ENCODE data around the gene GULP1. TPM values are rescaled to one million over a fixed set of nuclear protein-coding genes. Genes with fewer than 3 reads are reported as not detected.
"Not testable (repeated sequence)": the region's sequence is repeated elsewhere in the genome, so short reads cannot be mapped to it uniquely, and the experiment has no call there.

GULP1 gene
- total RNA-seq, 1 donor, result 21.7 TPM

DNA sequence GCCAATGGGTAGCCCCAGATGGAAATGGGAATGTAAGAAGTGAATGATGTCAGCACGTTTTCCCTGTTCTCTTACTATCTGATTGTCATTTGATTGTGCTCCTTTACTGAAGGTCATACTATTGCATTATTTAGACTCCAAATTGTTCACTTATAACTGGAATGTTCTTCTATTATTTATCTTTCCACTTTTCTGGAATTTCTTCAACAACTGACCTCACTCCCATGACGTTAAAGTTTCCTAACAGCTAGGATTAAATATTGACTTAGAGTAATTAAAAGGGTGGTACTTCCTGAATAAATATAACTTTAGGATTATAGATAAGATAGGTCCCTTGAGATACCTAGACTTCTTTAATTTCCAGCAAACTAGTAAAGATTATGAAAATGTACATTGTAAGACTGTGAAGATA, 10.9 kb upstream of the GULP1 start:
- no peak overlapping the region for H3K27ac ChIP-seq (ENCODE audit: low read depth, low read length)

DNA sequence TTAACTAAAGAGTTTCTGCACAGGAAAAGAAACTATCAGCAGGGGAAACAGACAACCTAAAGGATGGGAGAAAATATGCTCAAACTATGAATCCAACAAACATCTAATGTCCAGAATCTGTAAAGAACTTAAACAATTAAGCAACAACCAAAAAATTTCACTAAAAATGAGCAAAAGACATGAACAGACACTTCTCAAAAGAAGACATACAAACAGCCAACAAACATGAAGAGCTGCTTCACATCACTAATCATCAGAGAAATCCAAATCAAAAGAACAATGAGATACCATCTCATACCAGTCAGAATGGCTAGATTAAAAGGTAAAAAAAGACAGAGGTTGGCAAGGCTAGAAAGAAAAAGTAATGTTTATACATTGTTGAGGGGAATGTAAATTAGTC, 8.8 kb upstream of the GULP1 start:
- no peaks in the 10 kb centered on the region for H3K36me3 ChIP-seq (ENCODE audit: insufficient read depth, low read length)
- no peak for DNase-seq (ENCODE audit: insufficient read length, low spot score, missing footprints)

More for the DNA sequence above, 10.9 kb upstream of the GULP1 start:
- TF ChIP-seq, protein P1, sequence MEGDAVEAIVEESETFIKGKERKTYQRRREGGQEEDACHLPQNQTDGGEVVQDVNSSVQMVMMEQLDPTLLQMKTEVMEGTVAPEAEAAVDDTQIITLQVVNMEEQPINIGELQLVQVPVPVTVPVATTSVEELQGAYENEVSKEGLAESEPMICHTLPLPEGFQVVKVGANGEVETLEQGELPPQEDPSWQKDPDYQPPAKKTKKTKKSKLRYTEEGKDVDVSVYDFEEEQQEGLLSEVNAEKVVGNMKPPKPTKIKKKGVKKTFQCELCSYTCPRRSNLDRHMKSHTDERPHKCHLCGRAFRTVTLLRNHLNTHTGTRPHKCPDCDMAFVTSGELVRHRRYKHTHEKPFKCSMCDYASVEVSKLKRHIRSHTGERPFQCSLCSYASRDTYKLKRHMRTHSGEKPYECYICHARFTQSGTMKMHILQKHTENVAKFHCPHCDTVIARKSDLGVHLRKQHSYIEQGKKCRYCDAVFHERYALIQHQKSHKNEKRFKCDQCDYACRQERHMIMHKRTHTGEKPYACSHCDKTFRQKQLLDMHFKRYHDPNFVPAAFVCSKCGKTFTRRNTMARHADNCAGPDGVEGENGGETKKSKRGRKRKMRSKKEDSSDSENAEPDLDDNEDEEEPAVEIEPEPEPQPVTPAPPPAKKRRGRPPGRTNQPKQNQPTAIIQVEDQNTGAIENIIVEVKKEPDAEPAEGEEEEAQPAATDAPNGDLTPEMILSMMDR (IDR thresholded peaks at IDR 0.05; ENCODE audit: extremely low read depth, low read depth, low read length), result no peak
- Histone ChIP-seq H3K9me3 (ENCODE audit: low read depth, low read length) (no peaks in the 10 kb centered on the region), H3K4me1 (ENCODE audit: insufficient read depth, low read length) (no peaks in the 10 kb centered on the region), H3K36me3 (ENCODE audit: insufficient read depth, low read length) (no peaks in the 10 kb centered on the region), H4K20me1 (ENCODE audit: insufficient read depth, low read length) (no peaks in the 10 kb centered on the region), H3K27me3 (ENCODE audit: insufficient read depth, low read length) (no peaks in the 10 kb centered on the region), H3K79me2 (ENCODE audit: insufficient read depth, low read length) (no peaks in the 10 kb centered on the region), H3K4me2 (ENCODE audit: insufficient read depth, low read length) (no peak overlapping the region), H2AFZ (ENCODE audit: low read length) (no peak overlapping the region), H3K4me3 (ENCODE audit: insufficient read depth, low read length) (no peak overlapping the region)
- DNase-seq (ENCODE audit: insufficient read length, low spot score, missing footprints), result no peak

DNA sequence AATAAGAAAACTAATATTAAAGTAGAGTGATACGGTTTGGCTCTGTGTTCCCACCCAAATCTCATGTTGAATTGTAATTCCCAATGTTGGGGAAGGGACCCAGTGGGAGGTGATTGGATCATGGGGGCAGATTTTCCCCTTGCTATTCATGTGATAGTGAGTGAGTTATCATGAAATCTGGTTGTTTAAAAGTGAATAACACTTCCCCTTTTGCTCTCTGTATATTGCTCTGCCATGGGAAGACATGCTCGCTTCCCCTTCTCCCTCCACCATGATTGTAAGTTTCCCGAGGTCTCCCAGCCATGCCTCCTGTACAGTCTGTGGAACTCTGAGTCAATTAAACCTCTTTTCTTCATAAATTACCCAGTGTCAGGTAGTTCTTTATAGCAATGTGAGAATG, 7.4 kb upstream of the GULP1 start:
- not testable (repeated sequence) for DNase-seq (ENCODE audit: insufficient read length, low spot score, missing footprints); H3K27ac ChIP-seq (ENCODE audit: low read depth, low read length); H3K27me3 ChIP-seq (ENCODE audit: insufficient read depth, low read length); H3K4me1 ChIP-seq (ENCODE audit: insufficient read depth, low read length); H3K4me2 ChIP-seq (ENCODE audit: insufficient read depth, low read length); H3K36me3 ChIP-seq (ENCODE audit: insufficient read depth, low read length); H3K4me3 ChIP-seq (ENCODE audit: insufficient read depth, low read length); H4K20me1 ChIP-seq (ENCODE audit: insufficient read depth, low read length); H3K79me2 ChIP-seq (ENCODE audit: insufficient read depth, low read length); H2AFZ ChIP-seq (ENCODE audit: low read length); H3K9me3 ChIP-seq (ENCODE audit: low read depth, low read length)

More for the DNA sequence above, 8.8 kb upstream of the GULP1 start:
- Histone ChIP-seq H3K4me3 (ENCODE audit: insufficient read depth, low read length) (no peak overlapping the region), H4K20me1 (ENCODE audit: insufficient read depth, low read length) (no peaks in the 10 kb centered on the region), H3K9me3 (ENCODE audit: low read depth, low read length) (no peaks in the 10 kb centered on the region), H3K79me2 (ENCODE audit: insufficient read depth, low read length) (no peaks in the 10 kb centered on the region), H3K4me2 (ENCODE audit: insufficient read depth, low read length) (no peak overlapping the region), H3K27ac (ENCODE audit: low read depth, low read length) (no peak overlapping the region), H3K27me3 (ENCODE audit: insufficient read depth, low read length) (no peaks in the 10 kb centered on the region), H3K4me1 (ENCODE audit: insufficient read depth, low read length) (no peaks in the 10 kb centered on the region), H2AFZ (ENCODE audit: low read length) (no peak overlapping the region)
- TF ChIP-seq, protein P1 (IDR thresholded peaks at IDR 0.05; ENCODE audit: extremely low read depth, low read depth, low read length), result no peak

DNA sequence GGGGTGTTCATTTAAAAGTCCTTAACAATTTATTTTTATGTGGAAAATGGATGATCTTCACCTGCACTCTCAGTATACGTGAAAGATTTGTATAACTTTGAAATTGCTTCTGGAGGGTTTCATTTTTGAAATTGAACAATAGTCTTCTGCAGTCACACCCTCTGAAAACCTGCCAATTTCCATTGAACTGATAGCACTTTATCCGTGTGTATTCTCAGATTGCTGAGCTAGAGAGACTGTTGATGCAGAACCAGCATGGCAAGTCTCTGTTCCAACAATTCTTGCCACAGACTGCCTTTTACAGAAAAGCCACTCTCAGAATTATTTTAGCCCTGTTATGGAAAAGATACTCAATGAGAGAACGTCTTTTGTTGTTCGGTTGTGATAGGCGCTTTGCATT, 6.6 kb upstream of the GULP1 start:
- no peaks in the 10 kb centered on the region for H3K36me3 ChIP-seq (ENCODE audit: insufficient read depth, low read length)
- H3K4me3 ChIP-seq (ENCODE audit: insufficient read depth, low read length), result no peak overlapping the region
- H2AFZ ChIP-seq (ENCODE audit: low read length), result no peak overlapping the region
- H3K27ac ChIP-seq (ENCODE audit: low read depth, low read length), result no peak overlapping the region
- no peak for DNase-seq (ENCODE audit: insufficient read length, low spot score, missing footprints)
- no peak overlapping the region for H3K4me2 ChIP-seq (ENCODE audit: insufficient read depth, low read length)
- TF ChIP-seq, protein P1 (IDR thresholded peaks at IDR 0.05; ENCODE audit: extremely low read depth, low read depth, low read length), result no peak
- H3K79me2 ChIP-seq (ENCODE audit: insufficient read depth, low read length), result no peaks in the 10 kb centered on the region
- H3K9me3 ChIP-seq (ENCODE audit: low read depth, low read length), result no peaks in the 10 kb centered on the region
- no peaks in the 10 kb centered on the region for H3K27me3 ChIP-seq (ENCODE audit: insufficient read depth, low read length)
- no peaks in the 10 kb centered on the region for H4K20me1 ChIP-seq (ENCODE audit: insufficient read depth, low read length)
- no peaks in the 10 kb centered on the region for H3K4me1 ChIP-seq (ENCODE audit: insufficient read depth, low read length)
